Forelimb muscle (tissue), 1 donor: ENCODE measurements around the gene ZNF28. TPM values are rescaled to one million over a fixed set of nuclear protein-coding genes. Genes with fewer than 3 reads are reported as not detected.
"Not testable (repeated sequence)": the region's sequence is repeated elsewhere in the genome, so short reads cannot be mapped to it uniquely, and the experiment has no call there.

ENCODE experiments used
- DNase-seq: peaks from one replicate; pipeline ENCODE4 v3.0.0-alpha.2; 2013; ENCODE audit warnings: low read depth
- polyA plus RNA-seq: library from polyadenylated mRNA; unstranded; fragments of 120-200 nt; gene quantifications from one replicate; pipeline ENCODE4 v1.2.1, GENCODE V29; 2013; ENCODE audit not compliant: insufficient read length

ZNF28 gene
- polyA plus RNA-seq = 8.2 TPM

- DNase-seq = not testable (repeated sequence)
These were observed at the start of gene ZNF28 for GRCh38 chr19:52821204-52821960. TSS of gene ZNF28 (minus strand) at chr19:52821633. CDS start at chr19:52817958, 3,675 bp downstream.

- not testable (repeated sequence) for DNase-seq
These were observed 46.6 kb upstream of the ZNF28 start for GRCh38 chr19:52868031-52868430.

- DNase-seq = peak; percentile 13
These were observed 36.2 kb upstream of the ZNF28 start, which contains the start of gene ZNF468 for GRCh38 chr19:52857378-52858191. TSS of gene ZNF468 (minus strand) at chr19:52857619. CDS start at chr19:52854272, 3,347 bp downstream.

- DNase-seq = not testable (repeated sequence)
These were observed 35.3 kb upstream of the ZNF28 start for GRCh38 chr19:52856540-52857377.

- not testable (repeated sequence) for DNase-seq
These were observed 25.9 kb upstream of the ZNF28 start for GRCh38 chr19:52847352-52847751.

GRCh38 chr19:52840825-52841465 lies 19.5 kb upstream of the ZNF28 start:
- not testable (repeated sequence) for DNase-seq

GRCh38 chr19:52834289-52834688 lies 12.9 kb upstream of the ZNF28 start:
- not testable (repeated sequence) for DNase-seq

GRCh38 chr19:52833541-52833940 lies 12.1 kb upstream of the ZNF28 start:
- not testable (repeated sequence) for DNase-seq

GRCh38 chr19:52829866-52830265 lies 8.4 kb upstream of the ZNF28 start:
- DNase-seq = not testable (repeated sequence)

- DNase-seq = no peak
These were observed 4.3 kb upstream of the ZNF28 start for GRCh38 chr19:52825765-52826164.

GRCh38 chr19:52823676-52824075 lies 2.2 kb upstream of the ZNF28 start:
- DNase-seq = no peak

GRCh38 chr19:52820472-52821203 lies 795 bp downstream of the ZNF28 start:
- DNase-seq = not testable (repeated sequence)

- DNase-seq = no peak
These were observed 11.6 kb downstream of the ZNF28 start for GRCh38 chr19:52809801-52810200.

- DNase-seq = not testable (repeated sequence)
These were observed 21.3 kb downstream of the ZNF28 start for GRCh38 chr19:52799950-52800640.

- DNase-seq = no peak
These were observed 32.0 kb downstream of the ZNF28 start for GRCh38 chr19:52789440-52789839.

- not testable (repeated sequence) for DNase-seq
These were observed 34.7 kb downstream of the ZNF28 start, which contains the start of gene ZNF600 for GRCh38 chr19:52786464-52787354. TSS of gene ZNF600 (minus strand) at chr19:52786791. CDS start at chr19:52778888, 7,903 bp downstream.

GRCh38 chr19:52786078-52786463 lies 35.4 kb downstream of the ZNF28 start:
- no peak for DNase-seq

GRCh38 chr19:52785506-52785905 lies 35.9 kb downstream of the ZNF28 start:
- DNase-seq = no peak

- DNase-seq = not testable (repeated sequence)
These were observed 38.6 kb downstream of the ZNF28 start for GRCh38 chr19:52782864-52783263.
